Natural killer cell (primary cell): ENCODE measurements around the gene CCNL2. TPM values are rescaled to one million over a fixed set of nuclear protein-coding genes. Genes with fewer than 3 reads are reported as not detected.

Experiments used
- ATAC-seq, 3 donors: fragments of 150-1000 bp in 2 of 3; fragments of 200-7000 bp in 1 of 3; cut with Tn5 transposase; 1 replicate in 1 of 3; 2 replicates in 2 of 3; pipeline ENCODE4 v1.10.0; 2021; ENCODE audit warnings: mild to moderate bottlenecking in 2 of 3, moderate library complexity in 2 of 3
- DNase-seq, 2 donors: peaks; one replicate each; pipeline versions ENCODE4 v3.0.0 to v3.0.0-alpha.2; 2013 to 2021; ENCODE audit warnings: mixed read lengths in 1 of 2
- H3K27ac ChIP-seq: one replicate; pipeline ENCODE4 v1.5.1; 2013; ENCODE audit warnings: mild to moderate bottlenecking, low read length
- H3K27me3 ChIP-seq: one replicate; pipeline ENCODE4 v1.6.1; 2013; ENCODE audit warnings: low read length; ENCODE audit not compliant: control insufficient read depth, insufficient read depth
- H3K36me3 ChIP-seq: one replicate; pipeline ENCODE4 v1.6.1; 2013; ENCODE audit warnings: low read length; ENCODE audit not compliant: control insufficient read depth, insufficient read depth
- H3K4me1 ChIP-seq: one replicate; pipeline ENCODE4 v1.6.1; 2013; ENCODE audit warnings: low read length; ENCODE audit not compliant: control insufficient read depth, insufficient read depth
- H3K4me3 ChIP-seq: one replicate; pipeline ENCODE4 v1.5.1; 2013; ENCODE audit warnings: low read length
- H3K9me3 ChIP-seq: one replicate; pipeline ENCODE4 v1.6.1; 2013; ENCODE audit warnings: low read length; ENCODE audit not compliant: control insufficient read depth, insufficient read depth
- H3K27ac Mint-ChIP-seq, 2 donors: one replicate each; pipeline ENCODE4 v1.8.0; 2022; ENCODE audit warnings: mild to moderate bottlenecking in 2 of 2, mixed read lengths in 2 of 2, moderate library complexity in 1 of 2
- H3K27me3 Mint-ChIP-seq, 2 donors: one replicate each; pipeline ENCODE4 v1.8.0; 2022; ENCODE audit warnings: low read depth in 2 of 2, mixed read lengths in 2 of 2
- H3K36me3 Mint-ChIP-seq: one replicate; pipeline ENCODE4 v1.8.0; 2022; ENCODE audit warnings: mixed read lengths
- H3K4me1 Mint-ChIP-seq, 2 donors: one replicate each; pipeline ENCODE4 v1.8.0; 2022; ENCODE audit warnings: mixed read lengths in 2 of 2
- H3K4me3 Mint-ChIP-seq: one replicate; pipeline ENCODE4 v1.8.0; 2022; ENCODE audit warnings: mild to moderate bottlenecking, moderate library complexity, mixed read lengths
- H3K9me3 Mint-ChIP-seq, 2 donors: one replicate each; pipeline ENCODE4 v1.8.0; 2022; ENCODE audit warnings: mixed read lengths in 2 of 2
- CTCF ChIP-seq: fragments of 200-600 bp; IDR thresholded peaks from one replicate; pipeline ENCODE4 v1.8.0; 2022; ENCODE audit warnings: antibody characterized with exemption
- WGBS: methylation state at CpG from one replicate; pipeline ENCODE4 v1.1.7; 2013; ENCODE audit warnings: missing lambda C conversion rate; ENCODE audit not compliant: insufficient coverage; 5-methylcytosine and 5-hydroxymethylcytosine counted together
- intact Hi-C: fragments of 100-400 bp; cut with micrococcal nuclease; formaldehyde crosslinking; loops from one replicate; pipeline ENCODE4 v1.14.2; 2022
- total RNA-seq, 4 donors: library from RNA; stranded (reverse); fragments of 120-200 nt in 1 of 4; gene quantifications; one replicate each; pipeline versions ENCODE4 v1.2.3 to v1.2.4, GENCODE V29; 2013 to 2022

The CCNL2 gene
- total RNA-seq, 3 donors from 2014 or later (not counting 1 experiment from before 2014, with no cell fraction given): 253 to 281 (median 274) TPM

- Histone ChIP-seq H3K27ac (no peak overlapping the region), H3K36me3 (no peaks in the 10 kb centered on the region), H3K4me3 (peak overlapping the region; percentile 17), H3K4me1 (peaks cover 23% of the 10 kb centered on the region), H3K9me3 (no peaks in the 10 kb centered on the region), H3K27me3 (peaks cover 7% of the 10 kb centered on the region)
- H3K4me3 Mint-ChIP-seq: peak overlapping the region; percentile 76
- DNase-seq: no peak
- ATAC-seq: no peak
- intact Hi-C loops: no loop called here
- H3K4me1 Mint-ChIP-seq: peaks cover 0 to 35% of the 10 kb centered on the region in 2 donors
- TF ChIP-seq CTCF: no peak
- peaks cover 0 to 3% of the 10 kb centered on the region in 2 donors for H3K27me3 Mint-ChIP-seq
- peak overlapping the region in 1 of 2 donors; percentile 53 for H3K27ac Mint-ChIP-seq
- no peaks in the 10 kb centered on the region for H3K9me3 Mint-ChIP-seq
- 76% methylated on average over 26 of the region's 26 CpGs for WGBS
- H3K36me3 Mint-ChIP-seq: no peaks in the 10 kb centered on the region
Observed at GRCh38 chr1:1347663-1348419, 51.3 kb downstream of the CCNL2 start.

- Histone ChIP-seq H3K4me3 (no peak overlapping the region), H3K9me3 (no peaks in the 10 kb centered on the region), H3K4me1 (peaks cover 18% of the 10 kb centered on the region), H3K36me3 (no peaks in the 10 kb centered on the region), H3K27me3 (peaks cover 3% of the 10 kb centered on the region), H3K27ac (no peak overlapping the region)
- intact Hi-C loops: no loop called here
- Mint-ChIP-seq H3K27me3 (no peaks in the 10 kb centered on the region), H3K9me3 (no peaks in the 10 kb centered on the region), H3K36me3 (no peaks in the 10 kb centered on the region), H3K4me3 (peak overlapping the region; percentile 76), H3K27ac (peak overlapping the region in 1 of 2 donors; percentile 38), H3K4me1 (peaks cover 0 to 28% of the 10 kb centered on the region in 2 donors)
- ATAC-seq (no peak), DNase-seq (no peak)
- no peak for TF ChIP-seq CTCF
- 94% methylated on average over 10 of the region's 10 CpGs for WGBS
Observed at GRCh38 chr1:1347026-1347595, 52.0 kb downstream of the CCNL2 start.

GRCh38 chr1:1346501-1346890, 52.6 kb downstream of the CCNL2 start:
- peak overlapping the region in 1 of 2 donors; percentile 38 for H3K27ac Mint-ChIP-seq
- intact Hi-C loops: no loop called here
- TF ChIP-seq CTCF: no peak
- 97% methylated on average over 10 of the region's 10 CpGs for WGBS
- H3K36me3 ChIP-seq: no peaks in the 10 kb centered on the region
- ATAC-seq (no peak), DNase-seq (no peak)
- H3K4me1 Mint-ChIP-seq: peaks cover 0 to 26% of the 10 kb centered on the region in 2 donors
- no peak overlapping the region for H3K4me3 ChIP-seq
- no peak overlapping the region for H3K27ac ChIP-seq
- H3K36me3 Mint-ChIP-seq: no peaks in the 10 kb centered on the region
- no peaks in the 10 kb centered on the region for H3K9me3 Mint-ChIP-seq
- H3K27me3 Mint-ChIP-seq: no peaks in the 10 kb centered on the region
- H3K4me3 Mint-ChIP-seq: no peak overlapping the region
- H3K9me3 ChIP-seq: no peaks in the 10 kb centered on the region
- H3K4me1 ChIP-seq: peaks cover 14% of the 10 kb centered on the region
- H3K27me3 ChIP-seq: no peaks in the 10 kb centered on the region
